HCEC 1CT (cell line): Measurements from ENCODE around the gene CNOT9.
"Not testable (repeated sequence)": the region's sequence is repeated elsewhere in the genome, so short reads cannot be mapped to it uniquely, and the experiment has no call there.

ENCODE experiments used
- DNase-seq: peaks from one replicate; pipeline ENCODE4 v3.0.0-alpha.2; 2017

CNOT9 gene

DNA sequence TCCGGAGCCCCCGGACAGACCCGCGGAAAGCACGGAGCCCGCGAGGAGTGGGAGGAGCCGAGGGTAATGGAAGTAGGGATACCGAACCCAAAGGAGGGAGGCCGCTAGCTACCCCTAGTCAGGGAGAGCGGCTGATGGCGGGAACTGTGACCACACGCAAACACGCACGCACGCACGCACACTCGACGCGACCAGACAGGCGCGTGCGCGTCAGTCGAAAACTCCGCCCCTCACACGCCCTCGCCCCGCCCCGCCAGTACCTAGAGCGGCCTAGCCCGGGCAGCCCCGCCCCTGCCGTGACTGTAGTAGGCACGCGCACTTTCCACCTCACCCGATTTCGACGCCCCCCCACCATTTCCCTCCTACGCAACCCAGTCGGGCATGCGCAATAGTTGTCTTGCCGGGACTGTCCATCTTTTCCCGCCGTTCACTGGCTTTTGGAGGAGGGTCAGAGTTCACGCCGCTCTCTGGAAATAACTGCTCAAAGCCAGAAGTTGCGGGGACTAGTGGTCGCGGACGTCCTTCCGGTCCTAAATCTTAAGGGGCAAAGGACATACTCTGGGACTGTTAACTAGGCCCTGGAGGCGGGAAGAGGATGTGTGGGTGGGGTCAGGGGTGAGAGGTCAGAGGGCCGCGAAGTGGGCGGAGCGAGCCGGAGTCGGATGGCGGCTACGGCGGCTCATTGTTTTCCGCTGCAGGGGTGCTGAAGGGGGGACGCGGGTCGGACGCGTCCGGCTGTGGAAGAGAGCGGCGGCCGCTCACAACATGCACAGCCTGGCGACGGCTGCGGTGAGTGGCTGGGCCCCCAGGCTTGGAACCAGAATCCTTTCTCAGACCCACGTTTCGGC, at the start of gene CNOT9, which contains the start of gene USP37:
Gene CNOT9 (plus strand): TSS at position 650 of the 848 bp plus-strand sequence. CDS start 116 bp downstream, at position 766.
Gene USP37 (minus strand): TSS at position 162 of the 848 bp plus-strand sequence. CDS start 9,698 bp downstream, outside the sequence.
- DNase-seq: peak; percentile 99

GRCh38 chr2:218518876-218519275, 49.8 kb upstream of the CNOT9 start:
- DNase-seq: no peak

- DNase-seq: no peak
These were observed 45.0 kb upstream of the CNOT9 start for GRCh38 chr2:218523651-218524050.

DNA sequence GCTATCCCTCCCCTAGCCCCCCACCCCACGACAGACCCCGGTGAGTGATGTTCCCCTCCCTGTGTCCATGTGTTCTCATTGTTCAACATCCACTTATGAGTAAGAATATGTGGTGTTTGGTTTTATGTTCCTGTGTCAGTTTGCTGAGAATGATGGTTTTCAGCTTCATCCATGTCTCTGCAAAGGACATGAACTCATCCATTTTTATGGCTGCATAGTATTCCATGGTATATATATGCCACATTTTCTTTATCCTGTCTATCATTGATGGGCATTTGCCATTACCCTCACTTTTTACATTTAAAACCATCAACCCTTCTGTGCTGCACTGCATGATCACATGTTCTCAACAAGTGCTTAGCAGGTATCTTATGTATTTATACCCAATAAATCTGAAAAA, 40.2 kb upstream of the CNOT9 start:
- not testable (repeated sequence) for DNase-seq

- DNase-seq: no peak
These were observed 38.6 kb upstream of the CNOT9 start for GRCh38 chr2:218529990-218530389.

- DNase-seq: no peak
These were observed 31.7 kb upstream of the CNOT9 start for GRCh38 chr2:218536804-218537494.

DNA sequence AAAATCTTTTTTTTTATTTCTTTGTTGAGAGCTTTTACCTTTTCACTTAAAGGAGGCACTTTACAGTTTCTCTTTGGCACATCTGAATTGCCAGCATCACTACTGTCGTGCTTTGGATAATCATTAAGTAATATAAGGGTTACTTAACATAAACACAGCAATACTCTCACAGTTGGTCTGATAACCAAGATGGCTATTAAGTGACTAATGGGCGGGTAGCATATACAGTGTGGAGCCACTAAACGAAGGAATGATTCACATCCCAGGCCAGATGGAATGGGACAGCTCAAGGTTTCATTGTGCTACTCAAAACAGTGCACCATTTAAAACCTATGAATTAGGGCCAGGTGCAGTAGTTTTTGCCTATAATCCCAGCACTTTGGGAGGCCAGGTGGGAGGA, 28.6 kb upstream of the CNOT9 start:
- DNase-seq: peak; percentile 58

GRCh38 chr2:218546012-218546411, 22.6 kb upstream of the CNOT9 start:
- no peak for DNase-seq

GRCh38 chr2:218547511-218547910, 21.1 kb upstream of the CNOT9 start:
- DNase-seq: no peak

GRCh38 chr2:218547978-218548377, 20.7 kb upstream of the CNOT9 start:
- DNase-seq: no peak

- not testable (repeated sequence) for DNase-seq
These were observed 14.4 kb upstream of the CNOT9 start for GRCh38 chr2:218554225-218554624.

GRCh38 chr2:218555527-218555926, 13.1 kb upstream of the CNOT9 start:
- DNase-seq: no peak

GRCh38 chr2:218557941-218558340, 10.7 kb upstream of the CNOT9 start:
- no peak for DNase-seq

GRCh38 chr2:218558986-218559385, 9.7 kb upstream of the CNOT9 start:
- no peak for DNase-seq

- no peak for DNase-seq
These were observed 4.6 kb upstream of the CNOT9 start for GRCh38 chr2:218564056-218564455.

- DNase-seq: no peak
These were observed 2.3 kb upstream of the CNOT9 start for GRCh38 chr2:218566296-218566695.

- no peak for DNase-seq
These were observed 846 bp upstream of the CNOT9 start for GRCh38 chr2:218567797-218568189.

GRCh38 chr2:218569038-218569431, 396 bp downstream of the CNOT9 start:
- peak; percentile 81 for DNase-seq

- peak; percentile 26 for DNase-seq
These were observed 1.2 kb downstream of the CNOT9 start for GRCh38 chr2:218569661-218570500.

DNA sequence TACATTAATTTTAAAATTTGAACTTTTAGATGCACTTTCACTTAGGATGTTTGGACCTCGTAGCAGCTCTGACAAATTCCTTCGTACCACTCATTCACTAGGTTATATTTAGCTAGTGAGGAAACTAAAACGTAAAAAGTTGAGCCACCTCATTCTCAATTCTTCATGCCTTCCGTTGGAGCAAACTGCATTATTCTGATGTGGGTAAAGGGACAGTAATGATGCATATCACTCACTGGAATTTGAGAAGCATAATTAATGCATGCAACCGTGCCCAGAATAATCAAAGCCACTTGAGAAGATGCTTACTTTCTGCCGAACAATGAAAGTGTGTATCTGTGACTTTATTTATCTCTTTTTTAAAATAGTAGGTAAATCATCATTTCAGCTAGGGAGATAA, 2.2 kb downstream of the CNOT9 start:
- peak; percentile 38 for DNase-seq

- no peak for DNase-seq
These were observed 8.2 kb downstream of the CNOT9 start for GRCh38 chr2:218576854-218577253.

GRCh38 chr2:218577482-218578220, 9.0 kb downstream of the CNOT9 start:
- no peak for DNase-seq
